Measurements from ENCODE around the gene ATL2.
"Not testable (repeated sequence)": the region's sequence is repeated elsewhere in the genome, so short reads cannot be mapped to it uniquely, and the experiment has no call there.

Gene ATL2

DNA sequence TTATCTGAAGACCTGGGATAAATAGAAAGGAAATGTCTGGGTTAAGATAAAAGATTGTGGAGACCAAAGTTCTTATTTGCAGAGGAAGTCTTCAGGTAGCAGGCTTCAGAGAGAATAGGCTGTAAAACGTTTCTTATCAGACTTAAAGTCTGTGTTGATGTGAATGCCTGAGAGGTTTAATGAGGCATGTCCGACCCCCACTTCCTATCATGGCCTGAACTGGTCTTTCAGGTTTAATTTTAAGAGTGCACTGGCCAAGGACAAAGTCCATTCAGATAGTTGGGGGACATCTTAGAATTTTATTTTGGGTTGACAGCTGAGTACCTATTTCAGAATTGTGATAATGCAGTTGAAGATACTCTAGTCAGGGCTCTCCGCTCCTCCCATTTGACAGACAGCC, 92.1 kb downstream of the ATL2 start:
- H3K27me3 ChIP-seq (ENCODE audit: insufficient read depth, low read depth, severe bottlenecking), result no peaks in the 10 kb centered on the region
- H3K4me3 ChIP-seq (ENCODE audit: low read depth, low read length), result no peak overlapping the region
- H3K27ac ChIP-seq, result no peak overlapping the region
- H3K36me3 ChIP-seq, result no peaks in the 10 kb centered on the region
- TF ChIP-seq CTCF (IDR thresholded peaks at IDR 0.05; ENCODE audit: low read depth, low read length), result no peak
- DNase-seq, result no peak
- peaks cover 3% of the 10 kb centered on the region for H3K9me3 ChIP-seq (ENCODE audit: severe bottlenecking)

DNA sequence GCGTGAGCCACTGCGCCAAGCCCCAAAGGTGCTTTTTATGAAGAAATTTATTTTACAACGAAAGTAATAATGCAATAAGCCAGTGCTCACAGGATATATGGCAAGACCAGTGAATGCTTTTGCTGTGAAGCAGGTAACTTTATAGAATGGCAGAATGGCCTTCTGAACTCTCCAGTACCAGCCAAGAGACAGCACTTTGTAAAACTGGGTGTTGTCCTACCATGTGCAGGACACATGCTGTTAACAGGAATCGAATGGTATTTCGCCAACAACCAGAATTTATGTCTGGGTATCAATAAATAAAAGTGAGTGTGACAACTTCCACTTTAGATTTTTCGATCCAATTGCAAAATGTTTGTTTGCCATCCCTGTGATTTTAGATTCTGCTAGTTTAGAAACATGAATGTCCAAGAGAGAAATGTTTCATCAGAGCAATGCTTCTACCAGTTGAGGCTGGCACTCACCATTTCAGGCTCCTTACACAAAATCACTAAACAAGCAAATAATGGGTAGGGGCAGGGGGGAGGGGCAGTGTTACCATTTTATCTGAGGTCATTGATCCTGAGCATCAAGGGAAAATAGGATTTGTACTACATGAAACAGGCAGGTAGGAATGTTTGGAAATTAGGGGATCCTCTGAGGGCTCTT, 95.9 kb downstream of the ATL2 start:
- Histone ChIP-seq H3K36me3 (no peaks in the 10 kb centered on the region), H3K4me3 (ENCODE audit: low read depth, low read length) (no peak overlapping the region), H3K27ac (no peak overlapping the region), H3K27me3 (ENCODE audit: insufficient read depth, low read depth, severe bottlenecking) (no peaks in the 10 kb centered on the region), H3K9me3 (ENCODE audit: severe bottlenecking) (peaks cover 11% of the 10 kb centered on the region)
- no peak for DNase-seq
- TF ChIP-seq CTCF (IDR thresholded peaks at IDR 0.05; ENCODE audit: low read depth, low read length), result no peak

DNA sequence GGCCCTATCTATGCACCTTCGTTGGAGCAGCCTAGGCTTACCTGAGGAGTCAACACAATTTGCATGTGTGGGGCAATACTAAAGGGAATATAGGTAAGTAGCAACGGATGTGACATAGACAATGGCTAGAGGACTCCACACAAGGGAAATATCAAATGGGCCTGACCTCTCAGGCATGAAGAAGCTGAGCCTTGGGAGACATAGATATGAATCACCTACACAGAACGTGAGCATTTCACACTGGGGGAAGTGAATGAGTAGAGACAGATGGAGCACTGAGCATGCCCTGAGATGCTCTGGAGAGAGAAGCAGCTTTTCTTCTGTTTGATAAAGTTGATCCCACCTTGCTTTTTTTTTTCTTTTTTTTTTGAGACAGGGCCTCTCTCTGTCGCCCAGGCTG, 97.9 kb downstream of the ATL2 start:
- no peak overlapping the region for H3K4me3 ChIP-seq (ENCODE audit: low read depth, low read length)
- no peak for TF ChIP-seq CTCF (IDR thresholded peaks at IDR 0.05; ENCODE audit: low read depth, low read length)
- 0 out of 2 replicates have a peak overlapping the region, but pooled peaks have one; percentile 12 for H3K27ac ChIP-seq
- peak; percentile 29 for DNase-seq
- peaks cover 11% of the 10 kb centered on the region for H3K9me3 ChIP-seq (ENCODE audit: severe bottlenecking)
- no peaks in the 10 kb centered on the region for H3K27me3 ChIP-seq (ENCODE audit: insufficient read depth, low read depth, severe bottlenecking)
- H3K36me3 ChIP-seq, result no peaks in the 10 kb centered on the region

DNA sequence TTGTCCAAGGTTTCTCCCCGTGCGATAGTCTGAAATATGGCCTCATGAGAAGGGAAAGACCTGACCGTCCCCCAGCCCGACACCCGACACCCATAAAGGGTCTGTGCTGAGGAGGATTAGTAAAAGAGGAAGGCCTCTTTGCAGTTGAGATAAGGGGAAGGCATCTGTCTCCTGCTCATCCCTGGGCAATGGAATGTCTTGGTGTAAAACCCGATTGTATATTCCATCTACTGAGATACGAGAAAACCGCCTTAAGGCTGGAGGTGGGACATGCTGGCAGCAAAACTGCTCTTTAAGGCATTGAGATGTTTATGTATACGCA, 99.0 kb downstream of the ATL2 start:
- not testable (repeated sequence) for H3K36me3 ChIP-seq; H3K4me3 ChIP-seq (ENCODE audit: low read depth, low read length)
- H3K27ac ChIP-seq, result peak overlapping the region; percentile 21; the same call in 1 of the 2 replicates

DNA sequence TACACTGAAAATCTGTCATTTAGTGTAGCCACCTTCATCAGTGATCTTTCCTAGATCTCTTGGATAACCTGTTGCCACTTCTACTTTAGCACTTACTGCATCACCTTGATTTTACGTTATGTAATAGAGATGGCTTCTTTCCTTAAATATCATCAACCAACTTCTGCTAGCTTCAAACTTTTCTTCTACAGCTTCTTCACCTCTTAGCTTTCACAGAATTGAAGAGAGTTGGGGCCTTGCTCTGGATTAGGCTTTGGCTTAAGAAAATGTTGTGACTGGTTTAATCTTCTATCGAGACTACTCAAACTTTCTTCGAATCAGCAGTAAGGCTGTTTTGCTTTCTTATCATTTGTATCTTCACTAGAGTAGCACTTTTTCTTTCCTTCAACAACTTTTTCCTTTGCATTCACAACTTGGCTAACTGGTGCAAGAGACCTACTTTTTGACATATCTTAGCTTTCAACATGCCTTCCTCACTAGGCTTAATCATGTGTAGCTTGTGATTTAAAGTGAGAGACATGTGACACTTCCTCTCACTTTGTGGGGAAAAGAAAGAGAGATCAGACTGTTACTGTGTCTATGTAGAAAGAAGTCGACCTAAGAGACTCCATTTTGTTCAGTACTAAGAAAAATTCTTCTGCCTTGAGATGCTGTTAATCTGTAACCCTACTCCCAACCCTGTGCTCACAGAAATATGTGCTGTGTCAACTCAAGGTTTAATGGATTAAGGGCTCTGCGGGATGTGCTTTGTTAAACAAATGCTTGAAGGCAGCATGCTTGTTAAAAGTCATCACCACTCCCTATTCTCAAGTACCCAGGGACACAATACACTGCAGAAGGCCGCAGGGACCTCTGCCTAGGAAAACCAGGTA, 99.6 kb downstream of the ATL2 start:
- DNase-seq, result no peak
- peak overlapping the region; percentile 21; the same call in 1 of the 2 replicates for H3K27ac ChIP-seq
- H3K36me3 ChIP-seq, result no peaks in the 10 kb centered on the region
- peaks cover 11% of the 10 kb centered on the region for H3K9me3 ChIP-seq (ENCODE audit: severe bottlenecking)
- no peak overlapping the region for H3K4me3 ChIP-seq (ENCODE audit: low read depth, low read length)
- H3K27me3 ChIP-seq (ENCODE audit: insufficient read depth, low read depth, severe bottlenecking), result no peaks in the 10 kb centered on the region
- TF ChIP-seq CTCF (IDR thresholded peaks at IDR 0.05; ENCODE audit: low read depth, low read length), result no peak

More for the DNA sequence above, 99.0 kb downstream of the ATL2 start:
- H3K9me3 ChIP-seq (ENCODE audit: severe bottlenecking), result peaks cover 11% of the 10 kb centered on the region
- H3K27me3 ChIP-seq (ENCODE audit: insufficient read depth, low read depth, severe bottlenecking), result not testable (repeated sequence)
- DNase-seq, result peak; percentile 62

Measured in WERI-Rb-1 (cell line).